Middle frontal gyrus (tissue), 1 donor: ENCODE results near the gene RRP8.

Source experiments
- DNase-seq: peaks from one replicate; pipeline ENCODE4 v3.0.0-alpha.2; 2015; ENCODE audit warnings: low spot score; ENCODE audit errors: extremely low spot score

The RRP8 gene

DNA sequence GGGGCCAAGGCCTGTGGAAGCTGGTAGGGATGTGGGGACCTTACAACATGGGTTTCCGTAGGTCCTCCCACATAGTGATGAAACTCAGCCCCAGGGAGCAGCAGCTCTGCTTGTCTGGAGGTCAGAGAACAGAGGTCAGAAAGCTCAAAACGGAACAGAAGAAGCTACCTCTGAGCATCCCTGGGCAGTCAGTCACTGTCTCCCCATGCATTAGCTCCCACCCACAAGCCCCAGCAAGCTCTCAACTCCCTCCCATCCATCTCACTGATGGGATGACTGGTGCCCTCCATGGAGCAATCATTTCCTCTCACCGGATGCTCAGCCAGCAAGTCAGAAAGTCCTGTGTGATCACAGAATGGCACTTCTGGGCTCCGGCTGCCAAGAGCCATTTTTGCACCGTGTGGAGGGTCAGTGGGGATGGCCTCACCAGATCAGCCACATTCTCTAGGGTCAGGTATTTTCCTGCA is 13.9 kb upstream of the RRP8 start:
- DNase-seq, result no peak

DNA sequence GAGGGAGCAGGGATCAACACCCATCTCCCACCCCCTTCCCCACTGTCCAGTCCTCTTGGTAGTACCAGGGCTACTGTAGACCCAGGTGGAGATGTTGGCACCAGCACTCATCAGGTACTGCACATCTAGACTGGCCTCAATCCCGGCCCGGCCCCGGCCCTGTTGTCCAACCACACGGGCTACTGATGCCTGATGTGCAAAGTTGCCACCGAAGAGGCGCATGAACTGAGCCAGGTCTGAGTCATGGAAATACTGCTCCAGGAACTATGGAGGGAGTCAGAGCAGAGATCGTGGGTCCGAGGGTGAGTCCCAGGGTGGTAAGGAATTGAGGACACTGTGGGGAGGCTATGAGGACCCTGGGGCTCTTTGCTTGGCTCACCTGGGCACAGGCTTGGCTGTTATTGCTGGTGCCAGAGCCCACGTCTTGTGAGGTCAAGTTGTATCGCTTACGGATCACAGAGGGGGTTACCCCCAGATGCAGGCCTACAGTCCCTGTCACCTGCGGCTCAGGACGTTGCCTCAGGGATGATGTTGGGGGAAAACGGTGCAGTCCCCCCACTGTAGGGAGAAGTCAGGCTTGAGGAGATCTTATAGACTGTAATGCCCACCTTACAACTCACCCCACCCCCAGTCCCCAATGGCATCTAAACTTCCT is 13.3 kb upstream of the RRP8 start:
- no peak for DNase-seq

DNA sequence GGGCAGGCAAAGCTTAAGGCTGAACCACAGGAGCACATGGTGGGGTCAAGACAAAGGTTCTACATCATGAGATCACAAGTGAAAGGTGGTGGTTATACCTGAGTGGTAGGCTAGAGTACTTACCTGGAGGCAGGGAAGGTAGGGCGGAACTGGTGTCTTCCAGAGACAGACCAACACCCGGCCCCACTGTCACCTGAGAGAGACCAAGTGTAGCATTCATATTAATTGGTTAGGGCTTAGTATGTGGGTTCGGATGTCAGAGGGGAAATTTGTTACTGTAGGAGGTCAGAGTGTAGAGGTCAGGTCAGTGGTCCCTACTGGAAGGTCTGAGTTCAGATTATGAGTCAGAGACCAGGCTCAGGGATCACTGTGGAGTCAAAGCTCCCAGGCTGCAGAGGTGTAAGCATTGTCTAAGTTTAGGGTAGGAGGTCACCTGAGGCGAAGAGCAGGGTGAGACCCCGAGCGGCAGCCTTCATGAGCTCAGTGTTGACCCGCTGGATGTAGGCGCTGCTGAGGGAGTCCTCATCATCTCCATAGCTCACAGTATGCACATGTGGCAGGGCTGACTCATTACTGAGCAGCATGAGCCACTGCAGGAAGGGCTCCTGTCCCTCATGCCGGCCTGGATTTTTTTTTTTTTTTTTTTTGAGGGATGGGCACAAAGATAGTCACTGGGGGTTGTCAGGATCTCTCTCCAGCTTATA is 12.6 kb upstream of the RRP8 start:
- no peak for DNase-seq

- no peak for DNase-seq
Measured at GRCh38 chr11:6615046-6615445, 11.6 kb upstream of the RRP8 start.

DNA sequence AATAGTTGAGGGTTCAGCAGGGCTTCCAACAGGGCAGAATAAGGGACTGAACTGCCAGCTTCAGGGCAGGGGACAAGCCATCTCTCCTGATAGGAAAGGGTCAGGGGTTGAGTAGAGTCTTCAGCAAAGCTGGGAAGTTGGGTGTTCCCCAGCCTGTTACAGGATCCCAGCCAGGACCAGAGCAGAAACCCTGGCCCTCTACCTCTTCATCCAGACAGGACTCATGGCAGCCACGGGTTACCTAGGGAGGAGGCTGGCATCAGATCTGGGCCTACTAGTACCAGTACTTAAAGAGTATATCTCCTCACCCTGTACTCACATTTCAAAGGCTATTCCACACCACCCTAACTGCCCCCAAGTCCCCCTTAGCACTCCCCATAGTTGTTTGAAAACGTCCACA is 11.0 kb upstream of the RRP8 start:
- DNase-seq, result no peak

DNA sequence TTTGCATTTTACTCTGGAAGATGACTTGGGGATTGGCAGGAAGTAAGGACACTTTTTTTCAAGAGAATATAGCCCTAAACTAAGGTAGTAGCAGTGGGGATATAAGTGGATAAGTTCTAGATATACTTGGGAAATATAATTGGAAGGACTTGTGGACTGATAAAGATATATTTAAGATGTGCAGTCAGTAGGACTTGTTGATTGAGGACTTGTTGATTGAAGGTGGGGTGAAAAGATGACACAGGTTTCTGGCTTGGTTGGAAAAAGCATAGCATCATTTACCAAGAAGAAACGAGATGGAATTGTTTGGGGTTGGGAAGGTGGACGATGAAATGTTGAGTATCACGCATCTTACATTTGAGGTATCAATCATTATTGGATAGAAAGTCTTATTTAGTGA is 10.1 kb upstream of the RRP8 start:
- DNase-seq, result no peak

- DNase-seq, result peak; percentile 86
Measured at GRCh38 chr11:6612213-6613041, 9.0 kb upstream of the RRP8 start, which contains the start of gene TAF10. Gene TAF10 (minus strand): TSS chr11:6612216. CDS start chr11:6612189, 27 bp downstream.

DNA sequence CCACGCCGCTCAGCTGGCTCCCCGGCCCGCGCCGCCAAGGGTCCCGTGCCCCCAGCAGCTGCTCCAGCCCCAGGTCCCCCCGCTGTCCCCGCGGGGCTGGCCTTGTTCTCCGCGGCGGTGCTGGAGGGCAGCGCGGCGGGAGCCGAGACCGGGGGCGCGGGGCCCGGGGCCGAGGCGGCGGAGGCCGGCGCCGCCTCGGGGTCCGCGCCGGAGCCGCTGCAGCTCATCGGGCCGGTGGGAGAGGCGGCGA is 8.5 kb upstream of the RRP8 start:
- DNase-seq, result no peak

DNA sequence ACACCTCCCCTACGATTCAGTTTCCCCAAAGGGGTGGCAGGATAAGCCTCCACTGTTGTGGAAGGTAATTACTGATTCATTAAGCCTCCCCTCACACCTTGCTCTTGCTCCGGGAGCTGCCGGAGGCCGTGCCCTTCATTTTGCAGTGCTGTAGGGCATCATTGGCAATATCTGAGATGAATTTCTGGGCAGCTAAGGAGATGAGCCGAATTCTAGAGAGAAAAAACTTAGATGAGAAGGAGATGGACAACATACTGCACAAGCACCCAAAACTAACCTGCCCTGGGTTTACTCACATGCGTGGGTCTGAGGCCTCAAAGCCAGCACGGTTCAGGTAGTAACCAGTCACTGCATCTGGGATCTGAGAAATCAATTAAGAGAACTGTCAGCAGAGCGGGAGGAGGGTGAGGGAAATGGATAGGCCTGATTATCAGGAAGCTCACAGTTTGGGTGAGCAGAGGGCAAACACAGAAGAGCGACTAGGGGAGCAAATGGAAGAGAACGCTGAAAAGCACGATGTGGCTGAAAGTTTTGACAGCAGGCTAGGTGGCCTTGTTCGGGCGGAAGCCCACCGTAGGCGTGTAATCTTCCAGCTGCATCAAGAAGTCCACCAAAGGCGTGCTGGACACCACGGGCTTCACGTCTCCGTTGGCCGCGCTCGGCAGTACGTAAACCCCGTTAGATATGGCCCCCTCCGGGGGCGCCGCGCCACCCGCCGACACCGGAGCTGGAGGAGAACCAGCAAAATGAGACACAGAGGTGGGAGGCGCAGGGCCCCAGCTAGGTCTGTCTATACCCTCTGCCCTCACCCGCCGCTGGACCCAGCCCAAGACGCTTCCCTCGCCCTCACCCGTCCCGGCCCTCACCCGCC is 7.9 kb upstream of the RRP8 start:
- no peak for DNase-seq

DNA sequence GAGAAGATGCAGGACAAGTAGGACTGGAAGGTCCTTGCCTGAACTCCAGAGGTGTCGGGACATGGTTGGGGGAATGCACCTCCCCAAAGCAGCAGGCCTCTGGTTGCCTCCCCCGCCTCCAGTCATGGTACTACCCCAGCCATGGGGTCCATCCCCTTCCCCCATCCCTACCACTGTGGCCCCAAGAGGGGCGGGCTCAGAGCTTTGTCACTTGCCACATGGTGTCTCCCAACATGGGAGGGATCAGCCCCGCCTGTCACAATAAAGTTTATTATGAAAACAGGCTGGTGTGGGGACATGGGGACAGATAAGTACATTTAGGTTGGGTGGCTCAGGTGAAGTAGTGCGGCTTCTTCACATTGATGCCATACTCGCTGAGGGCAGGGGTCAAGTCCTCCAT is 7.2 kb upstream of the RRP8 start:
- no peak for DNase-seq

DNA sequence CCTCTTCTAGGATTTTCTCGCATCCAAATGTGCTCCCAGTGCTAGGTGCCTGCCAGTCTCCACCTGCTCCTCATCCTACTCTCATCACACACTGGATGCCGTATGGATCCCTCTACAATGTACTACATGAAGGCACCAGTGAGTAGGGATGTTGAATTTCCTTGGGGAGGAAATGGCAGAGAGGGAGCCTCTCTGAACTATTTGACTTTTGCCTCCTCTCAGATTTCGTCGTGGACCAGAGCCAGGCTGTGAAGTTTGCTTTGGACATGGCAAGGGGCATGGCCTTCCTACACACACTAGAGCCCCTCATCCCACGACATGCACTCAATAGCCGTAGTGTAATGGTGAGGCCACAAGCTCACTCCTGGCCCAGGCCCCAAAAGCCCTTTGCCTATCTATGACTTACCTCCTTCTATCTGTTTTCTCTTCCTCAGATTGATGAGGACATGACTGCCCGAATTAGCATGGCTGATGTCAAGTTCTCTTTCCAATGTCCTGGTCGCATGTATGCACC is 6.1 kb upstream of the RRP8 start:
- no peak for DNase-seq

GRCh38 chr11:6608726-6609501 is 5.5 kb upstream of the RRP8 start:
- no peak for DNase-seq

- DNase-seq, result no peak
Measured at GRCh38 chr11:6608011-6608410, 4.6 kb upstream of the RRP8 start.

DNA sequence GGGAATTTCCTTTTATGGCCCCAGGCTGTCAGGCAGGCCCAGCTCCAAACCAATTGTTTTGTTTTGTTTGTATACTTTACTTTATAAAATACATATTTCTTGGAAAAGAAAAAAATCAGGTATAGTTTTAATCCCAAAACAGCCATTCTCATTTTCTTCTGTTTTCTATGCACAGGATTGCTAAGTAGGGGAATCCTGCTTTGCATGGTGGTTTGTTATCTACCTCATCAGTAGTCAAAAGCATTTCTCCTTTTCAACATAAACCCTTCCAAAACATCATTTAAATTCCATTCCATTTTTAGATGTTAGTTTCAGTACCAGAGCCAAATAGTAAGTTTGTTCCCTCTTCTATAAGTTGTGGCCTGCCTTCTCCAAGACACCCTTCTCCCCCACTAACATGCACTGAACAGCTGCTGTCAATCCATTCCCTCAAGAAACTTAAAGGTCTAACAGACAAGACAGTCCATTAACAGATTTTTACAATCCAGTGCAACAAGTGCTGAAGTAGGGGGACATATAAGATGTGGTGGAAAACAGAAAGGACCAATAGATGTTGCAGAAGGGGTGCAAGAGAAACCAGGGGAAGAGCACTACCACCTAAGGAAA is 3.9 kb upstream of the RRP8 start:
- no peak for DNase-seq

- DNase-seq, result no peak
Measured at GRCh38 chr11:6606471-6607189, 3.2 kb upstream of the RRP8 start.

- DNase-seq, result no peak
Measured at GRCh38 chr11:6604790-6605189, 1.4 kb upstream of the RRP8 start.

DNA sequence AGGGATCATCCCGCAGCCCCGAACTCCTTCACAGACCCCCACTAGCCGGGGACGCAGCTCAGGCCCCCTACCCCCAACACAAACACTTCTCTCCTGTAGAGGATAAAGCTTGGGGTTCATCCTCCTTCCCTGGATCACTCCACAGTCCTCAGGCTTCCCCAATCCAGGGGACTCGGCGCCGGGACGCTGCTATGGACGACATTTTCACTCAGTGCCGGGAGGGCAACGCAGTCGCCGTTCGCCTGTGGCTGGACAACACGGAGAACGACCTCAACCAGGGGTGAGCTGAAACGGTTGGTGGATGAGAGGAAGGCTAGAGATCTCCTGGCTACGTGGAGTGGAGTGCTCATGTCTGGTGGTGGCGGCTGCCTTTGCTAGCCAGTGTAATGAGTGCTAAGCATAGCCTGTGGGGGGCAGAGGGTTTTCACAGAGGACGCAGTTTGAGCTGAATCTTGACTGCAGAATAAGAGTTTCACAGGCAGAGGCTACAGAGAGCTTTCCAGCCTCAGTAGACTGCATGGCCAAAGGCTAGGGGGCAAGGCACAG is 738 bp upstream of the RRP8 start:
- no peak for DNase-seq

- DNase-seq, result no peak
Measured at GRCh38 chr11:6602096-6602940, 1.1 kb downstream of the RRP8 start.
